Measurements from ENCODE around the gene TPRG1.

TPRG1 gene

GRCh38 chr3:189349772-189350171, 178.0 kb downstream of the TPRG1 start:
- Mint-ChIP-seq H3K4me1 (peaks cover 9% of the 10 kb centered on the region), H3K27me3 (ENCODE audit: low read depth, poor library complexity) (no peaks in the 10 kb centered on the region), H3K9me3 (no peaks in the 10 kb centered on the region), H3K36me3 (ENCODE audit: low read depth) (no peaks in the 10 kb centered on the region), H3K27ac (no peak overlapping the region), H3K4me3 (no peak overlapping the region)
- no peak for TF ChIP-seq CTCF (IDR thresholded peaks at IDR 0.05)
- DNase-seq = no peak

- peaks cover 17% of the 10 kb centered on the region for H3K4me1 Mint-ChIP-seq
- no peak overlapping the region for H3K27ac Mint-ChIP-seq
- H3K9me3 Mint-ChIP-seq = no peaks in the 10 kb centered on the region
- no peaks in the 10 kb centered on the region for H3K36me3 Mint-ChIP-seq (ENCODE audit: low read depth)
- no peak for DNase-seq
- H3K27me3 Mint-ChIP-seq (ENCODE audit: low read depth, poor library complexity) = peaks cover 6% of the 10 kb centered on the region
- no peak overlapping the region for H3K4me3 Mint-ChIP-seq
- no peak for TF ChIP-seq CTCF (IDR thresholded peaks at IDR 0.05)
Measured at GRCh38 chr3:189353318-189353965, 181.7 kb downstream of the TPRG1 start.

GRCh38 chr3:189353988-189354889, 182.5 kb downstream of the TPRG1 start:
- no peak overlapping the region for H3K4me3 Mint-ChIP-seq
- no peak for TF ChIP-seq CTCF (IDR thresholded peaks at IDR 0.05)
- peaks cover 6% of the 10 kb centered on the region for H3K27me3 Mint-ChIP-seq (ENCODE audit: low read depth, poor library complexity)
- no peak for DNase-seq
- H3K9me3 Mint-ChIP-seq = no peaks in the 10 kb centered on the region
- H3K27ac Mint-ChIP-seq = no peak overlapping the region
- peaks cover 17% of the 10 kb centered on the region for H3K4me1 Mint-ChIP-seq
- no peaks in the 10 kb centered on the region for H3K36me3 Mint-ChIP-seq (ENCODE audit: low read depth)

- H3K27ac Mint-ChIP-seq = no peak overlapping the region
- TF ChIP-seq CTCF (IDR thresholded peaks at IDR 0.05) = no peak
- H3K9me3 Mint-ChIP-seq = no peaks in the 10 kb centered on the region
- DNase-seq = no peak
- no peaks in the 10 kb centered on the region for H3K36me3 Mint-ChIP-seq (ENCODE audit: low read depth)
- H3K27me3 Mint-ChIP-seq (ENCODE audit: low read depth, poor library complexity) = peaks cover 6% of the 10 kb centered on the region
- H3K4me3 Mint-ChIP-seq = no peak overlapping the region
- peaks cover 17% of the 10 kb centered on the region for H3K4me1 Mint-ChIP-seq
Measured at GRCh38 chr3:189355115-189355480, 183.3 kb downstream of the TPRG1 start.

GRCh38 chr3:189355481-189356201, 183.9 kb downstream of the TPRG1 start:
- Mint-ChIP-seq H3K27ac (peak overlapping the region; percentile 45), H3K36me3 (ENCODE audit: low read depth) (no peaks in the 10 kb centered on the region), H3K9me3 (no peaks in the 10 kb centered on the region), H3K4me1 (peaks cover 17% of the 10 kb centered on the region), H3K4me3 (no peak overlapping the region), H3K27me3 (ENCODE audit: low read depth, poor library complexity) (peaks cover 6% of the 10 kb centered on the region)
- DNase-seq = no peak
- TF ChIP-seq CTCF (IDR thresholded peaks at IDR 0.05) = no peak
